Breast epithelium (tissue), 4 donors: Measurements from ENCODE around the gene TANC1. TPM values are rescaled to one million over a fixed set of nuclear protein-coding genes. Genes with fewer than 3 reads are reported as not detected.

Source experiments
- DNase-seq, 2 donors: peaks; one replicate each; pipeline ENCODE4 v3.0.0-alpha.2; 2019; ENCODE audit warnings: low spot score in 2 of 2
- H3K27ac ChIP-seq, 2 donors: fragments of 200-600 bp; sonication (generic) in 1 of 2; one replicate each; pipeline ENCODE4 v1.5.1; 2016 to 2019; ENCODE audit warnings: mild to moderate bottlenecking in 1 of 2
- H3K27me3 ChIP-seq, 2 donors: fragments of 200-600 bp; sonication (generic) in 1 of 2; one replicate each; pipeline versions ENCODE4 v1.5.1 to v1.6.0; 2017 to 2019; ENCODE audit warnings: control low read depth in 1 of 2, mild to moderate bottlenecking in 1 of 2
- H3K36me3 ChIP-seq: fragments of 200-600 bp; one replicate; pipeline ENCODE4 v1.5.1; 2019
- H3K4me1 ChIP-seq, 2 donors: fragments of 200-600 bp; sonication (generic); one replicate each; pipeline ENCODE4 v1.5.1; 2016 to 2019; ENCODE audit warnings: control low read depth in 1 of 2
- H3K4me3 ChIP-seq, 3 donors: fragments of 200-600 bp; sonication (generic); 1 replicate in 2 of 3; 2 replicates in 1 of 3; pipeline ENCODE4 v1.5.1; 2016 to 2019; ENCODE audit warnings: mild to moderate bottlenecking in 3 of 3, moderate library complexity in 2 of 3
- H3K9me3 ChIP-seq, 2 donors: fragments of 200-600 bp; sonication (generic) in 1 of 2; one replicate each; pipeline ENCODE4 v1.5.1; 2016 to 2019; ENCODE audit warnings: control low read depth in 1 of 2
- POLR2A ChIP-seq: fragments of 450-650 bp; IDR thresholded peaks from one replicate; pipeline ENCODE4 v1.6.1; 2016; ENCODE audit warnings: antibody characterized with exemption, mild to moderate bottlenecking, moderate library complexity
- POLR2AphosphoS5 ChIP-seq, 3 donors: sonication (generic); formaldehyde crosslinking; IDR thresholded peaks; one replicate each; pipeline ENCODE4 v1.6.1; 2017; ENCODE audit warnings: antibody characterized with exemption in 3 of 3
- intact Hi-C: fragments of 100-400 bp; cut with DNase I; formaldehyde crosslinking; loops from one replicate; pipeline ENCODE4 v1.15.1; 2023; ENCODE audit warnings: low total_unique reads
- total RNA-seq, 3 donors: library from RNA; depleted of rRNA; stranded (reverse); fragments of >200 nt; gene quantifications; one replicate each; pipeline ENCODE4 v1.1.0, GENCODE V29; 2016
- TF ChIP-seq, protein P1 (sequence below), 3 donors: fragments of 450-650 bp; IDR thresholded peaks; one replicate each; pipeline ENCODE4 v1.5.1; 2016 to 2017; ENCODE audit warnings: antibody characterized with exemption in 3 of 3, mild to moderate bottlenecking in 3 of 3, moderate library complexity in 3 of 3

TANC1 gene
- total RNA-seq, 3 donors from 2014 or later, result 18.9 to 62.3 (median 58.4) TPM

GRCh38 chr2:159256159-159256558, 287.7 kb downstream of the TANC1 start:
- no peaks in the 10 kb centered on the region for H3K27me3 ChIP-seq
- no peak overlapping the region for H3K4me3 ChIP-seq
- no peaks in the 10 kb centered on the region for H3K4me1 ChIP-seq
- no peaks in the 10 kb centered on the region for H3K9me3 ChIP-seq
- no peak overlapping the region for H3K27ac ChIP-seq
- no peaks in the 10 kb centered on the region for H3K36me3 ChIP-seq
- intact Hi-C loops, result no loop called here
- no peak for DNase-seq
- TF ChIP-seq, protein P1, sequence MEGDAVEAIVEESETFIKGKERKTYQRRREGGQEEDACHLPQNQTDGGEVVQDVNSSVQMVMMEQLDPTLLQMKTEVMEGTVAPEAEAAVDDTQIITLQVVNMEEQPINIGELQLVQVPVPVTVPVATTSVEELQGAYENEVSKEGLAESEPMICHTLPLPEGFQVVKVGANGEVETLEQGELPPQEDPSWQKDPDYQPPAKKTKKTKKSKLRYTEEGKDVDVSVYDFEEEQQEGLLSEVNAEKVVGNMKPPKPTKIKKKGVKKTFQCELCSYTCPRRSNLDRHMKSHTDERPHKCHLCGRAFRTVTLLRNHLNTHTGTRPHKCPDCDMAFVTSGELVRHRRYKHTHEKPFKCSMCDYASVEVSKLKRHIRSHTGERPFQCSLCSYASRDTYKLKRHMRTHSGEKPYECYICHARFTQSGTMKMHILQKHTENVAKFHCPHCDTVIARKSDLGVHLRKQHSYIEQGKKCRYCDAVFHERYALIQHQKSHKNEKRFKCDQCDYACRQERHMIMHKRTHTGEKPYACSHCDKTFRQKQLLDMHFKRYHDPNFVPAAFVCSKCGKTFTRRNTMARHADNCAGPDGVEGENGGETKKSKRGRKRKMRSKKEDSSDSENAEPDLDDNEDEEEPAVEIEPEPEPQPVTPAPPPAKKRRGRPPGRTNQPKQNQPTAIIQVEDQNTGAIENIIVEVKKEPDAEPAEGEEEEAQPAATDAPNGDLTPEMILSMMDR (IDR thresholded peaks at IDR 0.05), result no peak
- no peak for TF ChIP-seq POLR2AphosphoS5 (IDR thresholded peaks at IDR 0.05)
- no peak for TF ChIP-seq POLR2A

GRCh38 chr2:159262226-159262625, 293.8 kb downstream of the TANC1 start:
- Histone ChIP-seq H3K4me3 (no peak overlapping the region), H3K4me1 (no peaks in the 10 kb centered on the region), H3K27ac (no peak overlapping the region), H3K9me3 (no peaks in the 10 kb centered on the region), H3K27me3 (no peaks in the 10 kb centered on the region), H3K36me3 (no peaks in the 10 kb centered on the region)
- intact Hi-C loops, result no loop called here
- DNase-seq, result no peak
- no peak for TF ChIP-seq POLR2A

- TF ChIP-seq POLR2A, result no peak
- TF ChIP-seq, protein P1 (IDR thresholded peaks at IDR 0.05), result no peak
- no peak for TF ChIP-seq POLR2AphosphoS5 (IDR thresholded peaks at IDR 0.05)
- intact Hi-C loops, result no loop called here
- no peak overlapping the region for H3K4me3 ChIP-seq
- no peaks in the 10 kb centered on the region for H3K27me3 ChIP-seq
- H3K36me3 ChIP-seq, result no peaks in the 10 kb centered on the region
- no peak overlapping the region for H3K27ac ChIP-seq
- H3K4me1 ChIP-seq, result no peaks in the 10 kb centered on the region
- no peak for DNase-seq
- H3K9me3 ChIP-seq, result no peaks in the 10 kb centered on the region
Measured at GRCh38 chr2:159262904-159263303, 294.5 kb downstream of the TANC1 start.

- no peaks in the 10 kb centered on the region for H3K4me1 ChIP-seq
- no peak overlapping the region for H3K4me3 ChIP-seq
- no peaks in the 10 kb centered on the region for H3K36me3 ChIP-seq
- H3K27me3 ChIP-seq, result no peaks in the 10 kb centered on the region
- no peak for TF ChIP-seq POLR2A
- TF ChIP-seq POLR2AphosphoS5 (IDR thresholded peaks at IDR 0.05), result no peak
- TF ChIP-seq, protein P1 (IDR thresholded peaks at IDR 0.05), result no peak
- H3K9me3 ChIP-seq, result no peaks in the 10 kb centered on the region
- intact Hi-C loops, result no loop called here
- no peak overlapping the region for H3K27ac ChIP-seq
- DNase-seq, result no peak
Measured at GRCh38 chr2:159265171-159265576, 296.7 kb downstream of the TANC1 start.

DNA sequence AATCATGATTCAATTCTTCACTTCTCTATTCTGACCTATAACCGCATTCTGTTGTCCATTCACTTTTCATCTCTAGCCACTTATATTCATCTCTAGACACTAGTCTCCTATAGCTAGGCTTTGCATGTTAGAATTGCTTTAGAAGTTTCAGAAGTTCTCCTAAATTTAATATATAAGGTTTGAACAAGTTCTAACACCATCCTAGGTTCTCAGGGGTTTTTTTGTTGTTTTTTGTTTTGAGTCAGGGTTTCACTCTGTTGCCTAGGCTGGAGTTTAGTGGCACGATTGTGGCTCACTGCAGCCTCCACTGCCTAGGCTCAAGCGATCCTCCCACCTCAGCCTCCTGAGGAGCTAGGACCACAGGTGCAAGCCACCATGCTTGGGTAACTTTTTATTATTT, 298.1 kb downstream of the TANC1 start:
- Histone ChIP-seq H3K27ac (no peak overlapping the region), H3K4me1 (no peaks in the 10 kb centered on the region), H3K36me3 (no peaks in the 10 kb centered on the region), H3K9me3 (no peaks in the 10 kb centered on the region), H3K27me3 (no peaks in the 10 kb centered on the region), H3K4me3 (no peak overlapping the region)
- intact Hi-C loops, result no loop called here
- no peak for DNase-seq
- TF ChIP-seq, protein P1 (IDR thresholded peaks at IDR 0.05), result no peak
- TF ChIP-seq POLR2A (no peak), POLR2AphosphoS5 (IDR thresholded peaks at IDR 0.05) (no peak)

DNA sequence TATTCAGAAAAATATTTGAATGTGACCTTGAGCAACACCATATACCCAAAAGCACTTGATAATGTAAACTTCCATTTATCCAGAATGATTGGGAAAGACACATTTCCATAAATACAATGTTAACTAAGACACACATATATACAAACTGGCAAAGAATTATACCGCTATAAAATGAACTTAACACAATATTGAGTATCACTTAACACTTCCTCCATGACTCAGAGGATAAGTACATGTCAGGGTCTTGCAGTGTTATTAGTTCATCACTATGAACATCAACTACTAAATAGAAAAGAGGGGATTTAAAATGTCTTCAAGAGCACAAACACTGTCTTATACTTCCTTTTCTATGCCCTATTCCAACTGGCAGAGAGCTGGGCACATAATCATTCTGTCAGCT, 299.5 kb downstream of the TANC1 start:
- no peak overlapping the region for H3K27ac ChIP-seq
- intact Hi-C loops, result no loop called here
- H3K27me3 ChIP-seq, result no peaks in the 10 kb centered on the region
- no peaks in the 10 kb centered on the region for H3K36me3 ChIP-seq
- H3K4me3 ChIP-seq, result no peak overlapping the region
- no peak for DNase-seq
- no peaks in the 10 kb centered on the region for H3K9me3 ChIP-seq
- H3K4me1 ChIP-seq, result no peaks in the 10 kb centered on the region
- TF ChIP-seq, protein P1 (IDR thresholded peaks at IDR 0.05), result no peak
- TF ChIP-seq POLR2A (no peak), POLR2AphosphoS5 (IDR thresholded peaks at IDR 0.05) (no peak)
